Epithelial cell of esophagus (primary cell): ENCODE measurements around the gene PARVB.

Experiments
- DNase-seq: peaks from one replicate; pipeline ENCODE4 v3.0.0; 2010; ENCODE audit warnings: low read depth
- H3K4me3 ChIP-seq: 2 replicates; pipeline ENCODE4 v1.5.1; 2011; ENCODE audit warnings: mild to moderate bottlenecking, low read length, control low read depth
- CTCF ChIP-seq: IDR thresholded peaks from 2 replicates; pipeline ENCODE4 v1.5.1; 2011; ENCODE audit warnings: low read depth, mild to moderate bottlenecking, low read length, control low read depth, inconsistent platforms; ENCODE audit not compliant: insufficient read depth; ENCODE audit errors: missing control alignments

Gene PARVB

GRCh38 chr22:44144046-44144569 lies 120.0 kb downstream of the PARVB start:
- no peak overlapping the region for H3K4me3 ChIP-seq
- no peak for DNase-seq
- TF ChIP-seq CTCF: no peak

- no peak overlapping the region for H3K4me3 ChIP-seq
- no peak for TF ChIP-seq CTCF
- no peak for DNase-seq
These were observed 121.4 kb downstream of the PARVB start for GRCh38 chr22:44145544-44145943.

- no peak for TF ChIP-seq CTCF
- no peak for DNase-seq
- H3K4me3 ChIP-seq: no peak overlapping the region
These were observed 122.2 kb downstream of the PARVB start for GRCh38 chr22:44146088-44146861.

GRCh38 chr22:44147008-44147645 lies 123.0 kb downstream of the PARVB start:
- H3K4me3 ChIP-seq: no peak overlapping the region
- DNase-seq: no peak
- no peak for TF ChIP-seq CTCF

- TF ChIP-seq CTCF: no peak
- no peak overlapping the region for H3K4me3 ChIP-seq
- no peak for DNase-seq
These were observed 123.9 kb downstream of the PARVB start for GRCh38 chr22:44147821-44148574.

GRCh38 chr22:44151676-44152075 lies 127.6 kb downstream of the PARVB start:
- TF ChIP-seq CTCF: no peak
- H3K4me3 ChIP-seq: no peak overlapping the region
- no peak for DNase-seq
